ENCODE data around the gene RARA. TPM values are rescaled to one million over a fixed set of nuclear protein-coding genes. Genes with fewer than 3 reads are reported as not detected.

The RARA gene
- total RNA-seq, 1 experiment from 2014 or later, result 35.1 TPM

DNA sequence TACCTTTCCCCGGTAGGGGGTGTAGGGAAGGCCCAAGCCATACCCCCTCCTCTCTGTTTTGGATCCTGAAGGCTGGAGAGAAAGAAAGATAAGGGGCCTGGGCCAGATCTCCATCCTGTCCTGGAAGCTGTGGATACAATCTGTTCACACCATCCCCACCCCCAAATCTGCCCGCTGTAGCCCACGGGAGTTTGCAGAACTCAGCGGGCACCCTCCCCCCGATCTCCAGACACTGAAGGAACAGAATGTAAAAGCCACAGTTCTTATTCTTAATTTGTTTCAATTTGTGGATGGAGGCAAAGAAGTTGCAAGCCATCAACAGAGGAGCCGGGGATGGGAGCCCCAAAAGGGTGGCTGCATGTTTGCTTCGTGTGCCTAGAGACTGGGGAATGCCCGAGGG lies 28.4 kb downstream of the RARA start:
- Histone ChIP-seq H3K9ac (ENCODE audit: low read length) (no peak overlapping the region), H3K79me2 (ENCODE audit: insufficient read depth, low read length) (peaks cover 70% of the 10 kb centered on the region), H3K27ac (ENCODE audit: low read depth, low read length) (no peak overlapping the region), H3K4me3 (replicated peaks in 1 of 2; ENCODE audit: low read depth in 1 of 2, low read length in 2 of 2) (no peak overlapping the region), H4K20me1 (ENCODE audit: insufficient read depth) (no peaks in the 10 kb centered on the region; the same call in 1 of the 2 replicates), H3K27me3 (ENCODE audit: insufficient read depth, low read length) (no peaks in the 10 kb centered on the region), H3K9me2 (ENCODE audit: insufficient read depth) (no peaks in the 10 kb centered on the region), H3K9me3 (ENCODE audit: control insufficient read depth in 1 of 2, insufficient read depth in 1 of 2, low read depth in 1 of 2, low read length in 2 of 2) (no peaks in the 10 kb centered on the region), H3K4me1 (ENCODE audit: control insufficient read depth in 1 of 2, insufficient read depth in 2 of 2, low read length in 2 of 2) (peaks cover 30 to 49% of the 10 kb centered on the region in 2 experiments), H3K36me3 (ENCODE audit: control insufficient read depth in 1 of 2, insufficient read depth in 2 of 2, low read length in 2 of 2) (peaks cover 0 to 8% of the 10 kb centered on the region in 2 experiments; a peak in 1 of 4 replicates), H2AFZ (ENCODE audit: low read depth, low read length, poor library complexity, severe bottlenecking) (no peak overlapping the region), H3K4me2 (ENCODE audit: low read length) (no peak overlapping the region)
- ATAC-seq, result no peak
- CTCF ChIA-PET, result no interaction called here
- POLR2A ChIA-PET, result no interaction called here
- RAD21 ChIA-PET (ENCODE audit: low non-redundant PET in 1 of 2, low total read pairs in 2 of 2, uncharacterized antibody in 2 of 2, unreplicated experiment in 2 of 2), result no interaction called here
- TF ChIP-seq, protein P1, sequence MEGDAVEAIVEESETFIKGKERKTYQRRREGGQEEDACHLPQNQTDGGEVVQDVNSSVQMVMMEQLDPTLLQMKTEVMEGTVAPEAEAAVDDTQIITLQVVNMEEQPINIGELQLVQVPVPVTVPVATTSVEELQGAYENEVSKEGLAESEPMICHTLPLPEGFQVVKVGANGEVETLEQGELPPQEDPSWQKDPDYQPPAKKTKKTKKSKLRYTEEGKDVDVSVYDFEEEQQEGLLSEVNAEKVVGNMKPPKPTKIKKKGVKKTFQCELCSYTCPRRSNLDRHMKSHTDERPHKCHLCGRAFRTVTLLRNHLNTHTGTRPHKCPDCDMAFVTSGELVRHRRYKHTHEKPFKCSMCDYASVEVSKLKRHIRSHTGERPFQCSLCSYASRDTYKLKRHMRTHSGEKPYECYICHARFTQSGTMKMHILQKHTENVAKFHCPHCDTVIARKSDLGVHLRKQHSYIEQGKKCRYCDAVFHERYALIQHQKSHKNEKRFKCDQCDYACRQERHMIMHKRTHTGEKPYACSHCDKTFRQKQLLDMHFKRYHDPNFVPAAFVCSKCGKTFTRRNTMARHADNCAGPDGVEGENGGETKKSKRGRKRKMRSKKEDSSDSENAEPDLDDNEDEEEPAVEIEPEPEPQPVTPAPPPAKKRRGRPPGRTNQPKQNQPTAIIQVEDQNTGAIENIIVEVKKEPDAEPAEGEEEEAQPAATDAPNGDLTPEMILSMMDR (IDR thresholded peaks at IDR 0.05 in 2 of 3, conservative IDR thresholded peaks at IDR 0.05 in 1 of 3; ENCODE audit: borderline replicate concordance in 1 of 3, insufficient read depth in 1 of 3, low read depth in 2 of 3, low read length in 2 of 3), result no peak
- no peak for TF ChIP-seq SRF (IDR thresholded peaks at IDR 0.05; ENCODE audit: low read depth)
- no peak for TF ChIP-seq JUND (IDR thresholded peaks at IDR 0.05)
- TF ChIP-seq, protein P2, sequence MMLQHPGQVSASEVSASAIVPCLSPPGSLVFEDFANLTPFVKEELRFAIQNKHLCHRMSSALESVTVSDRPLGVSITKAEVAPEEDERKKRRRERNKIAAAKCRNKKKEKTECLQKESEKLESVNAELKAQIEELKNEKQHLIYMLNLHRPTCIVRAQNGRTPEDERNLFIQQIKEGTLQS (IDR thresholded peaks at IDR 0.05), result no peak
- no peak for TF ChIP-seq ELF1 (IDR thresholded peaks at IDR 0.05; ENCODE audit: borderline replicate concordance, low read depth)
- TF ChIP-seq YY1 (IDR thresholded peaks at IDR 0.05; ENCODE audit: extremely low read depth, insufficient replicate concordance, low read depth, low read length), result no peak
- TF ChIP-seq EGR1 (IDR thresholded peaks at IDR 0.05; ENCODE audit: low read depth), result no peak
- no peak for TF ChIP-seq POLR2AphosphoS5 (IDR thresholded peaks at IDR 0.05; ENCODE audit: low read depth, low read length)
- no peak for TF ChIP-seq EZH2 (IDR thresholded peaks at IDR 0.05)
- no peak for TF ChIP-seq SP1 (IDR thresholded peaks at IDR 0.05; ENCODE audit: low read depth)
- TF ChIP-seq FOSL1 (IDR thresholded peaks at IDR 0.05; ENCODE audit: low read depth), result no peak
- TF ChIP-seq ZNF274 (IDR thresholded peaks at IDR 0.05; ENCODE audit: low read depth, low read length), result no peak
- no peak for TF ChIP-seq CEBPB (IDR thresholded peaks at IDR 0.05; ENCODE audit: low read depth)
- no peak for TF ChIP-seq ZFX (IDR thresholded peaks at IDR 0.05)
- TF ChIP-seq EZH2phosphoT487 (IDR thresholded peaks at IDR 0.05; ENCODE audit: borderline replicate concordance), result no peak
- TF ChIP-seq, protein P3, sequence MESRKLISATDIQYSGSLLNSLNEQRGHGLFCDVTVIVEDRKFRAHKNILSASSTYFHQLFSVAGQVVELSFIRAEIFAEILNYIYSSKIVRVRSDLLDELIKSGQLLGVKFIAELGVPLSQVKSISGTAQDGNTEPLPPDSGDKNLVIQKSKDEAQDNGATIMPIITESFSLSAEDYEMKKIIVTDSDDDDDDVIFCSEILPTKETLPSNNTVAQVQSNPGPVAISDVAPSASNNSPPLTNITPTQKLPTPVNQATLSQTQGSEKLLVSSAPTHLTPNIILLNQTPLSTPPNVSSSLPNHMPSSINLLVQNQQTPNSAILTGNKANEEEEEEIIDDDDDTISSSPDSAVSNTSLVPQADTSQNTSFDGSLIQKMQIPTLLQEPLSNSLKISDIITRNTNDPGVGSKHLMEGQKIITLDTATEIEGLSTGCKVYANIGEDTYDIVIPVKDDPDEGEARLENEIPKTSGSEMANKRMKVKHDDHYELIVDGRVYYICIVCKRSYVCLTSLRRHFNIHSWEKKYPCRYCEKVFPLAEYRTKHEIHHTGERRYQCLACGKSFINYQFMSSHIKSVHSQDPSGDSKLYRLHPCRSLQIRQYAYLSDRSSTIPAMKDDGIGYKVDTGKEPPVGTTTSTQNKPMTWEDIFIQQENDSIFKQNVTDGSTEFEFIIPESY (IDR thresholded peaks at IDR 0.05; ENCODE audit: extremely low read depth, insufficient replicate concordance, low read length), result no peak
- no peak for TF ChIP-seq POLR2A (IDR thresholded peaks at IDR 0.05; ENCODE audit: borderline replicate concordance, extremely low read depth, insufficient read depth, insufficient read length)
- intact Hi-C loops (cut with micrococcal nuclease), result no loop called here
- no peak for DNase-seq (ENCODE audit: low read depth, low spot score)
- no TSS peak for BruUV-seq (replicated peaks)

Measured in HCT116 (cell line).